ENCODE data around the gene TSPYL4. TPM values are rescaled to one million over a fixed set of nuclear protein-coding genes. Genes with fewer than 3 reads are reported as not detected.

The TSPYL4 gene
- total RNA-seq, 2 experiments from 2014 or later, result 16.9 TPM

DNA sequence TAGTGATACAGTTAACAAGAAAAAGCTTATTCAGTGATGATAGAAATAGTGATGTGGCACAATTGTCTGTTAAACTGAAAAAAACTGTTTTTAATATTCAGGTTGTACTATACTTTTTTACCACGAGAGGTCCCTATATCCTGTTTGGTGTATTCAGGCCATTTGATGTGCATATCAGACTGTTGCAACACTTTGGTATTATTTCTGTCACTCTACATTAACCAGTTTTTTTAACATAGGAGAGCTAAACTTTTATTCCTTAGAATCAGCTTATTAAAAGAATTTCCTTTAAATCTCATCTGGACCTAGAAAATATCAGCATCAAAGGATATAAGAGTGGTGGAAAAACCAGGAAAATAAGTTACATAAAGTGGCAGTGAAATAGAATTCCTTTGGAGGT is 36.8 kb downstream of the TSPYL4 start:
- H3K4me1 Mint-ChIP-seq, result no peaks in the 10 kb centered on the region
- H3K36me3 Mint-ChIP-seq (ENCODE audit: low read depth), result no peaks in the 10 kb centered on the region
- no peaks in the 10 kb centered on the region for H3K9me3 Mint-ChIP-seq
- CTCF ChIA-PET, result interaction anchor here (0.8 to 2.2 kb wide), 11 partner anchors 9 to 349 kb away, joined by 3 to 10 read pairs (median 3); partner anchors contain the start of genes TSPYL1 and TSPYL4
- H3K27ac Mint-ChIP-seq, result no peak overlapping the region
- no peaks in the 10 kb centered on the region for H3K27me3 Mint-ChIP-seq
- DNase-seq, result no peak
- H3K4me3 Mint-ChIP-seq, result no peak overlapping the region
- POLR2A ChIA-PET, result no interaction called here

DNA sequence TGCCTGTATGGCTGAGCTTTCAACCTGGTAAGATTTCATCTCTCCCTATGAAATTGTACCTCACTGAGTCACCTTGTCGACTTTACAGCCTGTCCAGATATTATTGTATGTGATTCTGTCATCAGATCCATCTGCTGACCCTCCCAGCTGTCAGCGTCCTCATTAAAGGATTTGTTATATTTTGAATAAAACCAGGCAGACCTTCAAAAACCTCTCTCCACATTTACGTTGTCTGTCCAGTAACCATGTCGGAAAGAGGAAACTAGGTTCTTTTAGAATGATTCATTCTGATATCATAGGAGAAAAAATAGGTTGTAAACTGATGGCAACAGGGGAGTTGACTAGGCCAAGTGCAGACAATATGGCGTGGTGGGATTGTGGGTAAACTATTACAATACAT is 38.5 kb downstream of the TSPYL4 start:
- CTCF ChIA-PET, result interaction anchor here (0.7 to 1.5 kb wide), 2 partner anchors 100 to 104 kb away, joined by 3 read pairs; no protein-coding TSS in a partner anchor

DNA sequence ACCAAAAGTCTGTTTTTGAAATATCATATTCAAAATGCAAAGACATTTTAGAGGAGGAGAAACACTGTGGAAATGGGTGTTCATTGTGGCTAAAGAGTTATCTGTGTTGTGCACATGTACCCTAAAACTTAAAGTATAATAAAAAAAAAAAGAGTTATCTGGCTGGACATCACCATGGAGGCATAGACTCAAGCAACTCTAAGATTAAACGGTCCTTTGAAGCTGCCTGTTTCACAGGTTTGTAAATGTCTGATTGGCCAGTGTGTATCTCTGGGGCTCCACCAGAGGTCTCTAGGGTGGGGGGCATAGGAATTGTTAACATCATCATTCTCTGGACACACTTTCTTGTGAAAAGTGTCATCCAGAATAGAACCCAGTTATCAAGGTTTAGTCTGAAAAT is 39.2 kb downstream of the TSPYL4 start:
- Mint-ChIP-seq H3K4me1 (no peaks in the 10 kb centered on the region), H3K9me3 (no peaks in the 10 kb centered on the region), H3K36me3 (ENCODE audit: low read depth) (no peaks in the 10 kb centered on the region), H3K27ac (no peak overlapping the region), H3K27me3 (no peaks in the 10 kb centered on the region), H3K4me3 (no peak overlapping the region)
- no peak for DNase-seq
- ChIA-PET POLR2A (no interaction called here), CTCF (interaction anchor here (1.0 to 1.5 kb wide), 2 partner anchors 9 to 99 kb away, joined by 3 read pairs; no protein-coding TSS in a partner anchor)

More for the DNA sequence above, 38.5 kb downstream of the TSPYL4 start:
- Mint-ChIP-seq H3K36me3 (ENCODE audit: low read depth) (no peaks in the 10 kb centered on the region), H3K4me1 (no peaks in the 10 kb centered on the region), H3K4me3 (no peak overlapping the region), H3K9me3 (no peaks in the 10 kb centered on the region), H3K27ac (no peak overlapping the region), H3K27me3 (no peaks in the 10 kb centered on the region)
- no peak for DNase-seq
- POLR2A ChIA-PET, result no interaction called here

DNA sequence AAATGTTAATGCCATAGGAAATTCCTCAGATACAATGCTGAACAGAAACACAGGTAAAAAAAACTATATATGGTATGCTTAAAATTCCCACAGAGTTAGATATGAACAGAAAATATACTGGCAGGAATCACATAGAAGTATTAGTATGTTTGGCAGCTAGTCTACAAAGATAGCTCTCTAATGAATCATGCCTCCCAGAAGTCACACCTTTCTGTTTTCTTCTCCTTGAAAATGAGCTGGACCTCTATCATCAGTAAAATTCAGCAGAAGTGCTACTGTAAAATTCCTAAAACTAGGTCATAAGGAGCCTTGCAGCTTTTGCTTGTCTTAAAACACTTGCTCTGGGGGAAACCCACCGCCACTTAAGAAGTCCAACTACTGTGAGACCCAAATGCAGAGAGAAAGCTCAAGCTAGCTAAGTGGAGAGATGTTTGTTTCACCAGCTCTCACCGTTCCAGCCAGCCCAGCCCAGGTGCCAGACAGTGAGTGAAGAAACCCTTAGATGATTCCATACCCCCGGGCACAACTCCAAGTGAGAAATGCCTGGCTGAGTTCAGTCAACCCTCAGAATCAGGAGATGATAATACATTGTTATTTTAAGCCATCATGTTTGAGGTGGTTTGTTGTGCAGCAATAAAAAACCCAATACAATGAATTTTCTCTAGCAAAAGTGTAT is 43.0 kb downstream of the TSPYL4 start:
- no peak for DNase-seq
- POLR2A ChIA-PET, result no interaction called here
- Mint-ChIP-seq H3K36me3 (ENCODE audit: low read depth) (no peaks in the 10 kb centered on the region), H3K27ac (no peak overlapping the region), H3K4me1 (peaks cover 7% of the 10 kb centered on the region), H3K4me3 (no peak overlapping the region), H3K9me3 (no peaks in the 10 kb centered on the region), H3K27me3 (no peaks in the 10 kb centered on the region)
- CTCF ChIA-PET, result interaction anchor here (1.7 kb wide), 1 partner anchor 12 kb away, joined by 4 read pairs; no protein-coding TSS in a partner anchor

DNA sequence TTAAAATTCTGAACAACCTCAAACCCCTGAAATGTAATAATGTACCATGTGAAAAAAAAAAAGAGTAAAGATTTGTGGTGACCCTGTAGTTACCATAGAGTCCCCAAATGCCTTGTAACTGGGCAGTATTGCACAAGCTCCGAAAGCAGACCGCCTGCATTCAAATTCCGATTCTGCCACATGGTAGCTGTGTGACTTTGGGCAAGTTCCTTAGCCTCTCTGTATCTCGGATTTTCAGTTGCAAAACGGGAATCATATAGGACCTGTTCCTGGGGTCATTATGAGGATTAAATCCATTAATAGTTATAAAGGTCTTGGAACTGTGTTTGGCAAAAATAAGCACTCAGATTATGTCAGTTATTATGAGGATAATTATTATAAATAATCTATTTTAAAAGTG is 43.6 kb downstream of the TSPYL4 start:
- ChIA-PET CTCF (interaction anchor here (1.7 to 1.9 kb wide), 2 partner anchors 8 to 13 kb away, joined by 4 to 5 read pairs; no protein-coding TSS in a partner anchor), POLR2A (no interaction called here)
- peaks cover 7% of the 10 kb centered on the region for H3K4me1 Mint-ChIP-seq
- no peaks in the 10 kb centered on the region for H3K27me3 Mint-ChIP-seq
- no peak overlapping the region for H3K4me3 Mint-ChIP-seq
- H3K27ac Mint-ChIP-seq, result no peak overlapping the region
- H3K36me3 Mint-ChIP-seq (ENCODE audit: low read depth), result no peaks in the 10 kb centered on the region
- DNase-seq, result no peak
- H3K9me3 Mint-ChIP-seq, result no peaks in the 10 kb centered on the region

DNA sequence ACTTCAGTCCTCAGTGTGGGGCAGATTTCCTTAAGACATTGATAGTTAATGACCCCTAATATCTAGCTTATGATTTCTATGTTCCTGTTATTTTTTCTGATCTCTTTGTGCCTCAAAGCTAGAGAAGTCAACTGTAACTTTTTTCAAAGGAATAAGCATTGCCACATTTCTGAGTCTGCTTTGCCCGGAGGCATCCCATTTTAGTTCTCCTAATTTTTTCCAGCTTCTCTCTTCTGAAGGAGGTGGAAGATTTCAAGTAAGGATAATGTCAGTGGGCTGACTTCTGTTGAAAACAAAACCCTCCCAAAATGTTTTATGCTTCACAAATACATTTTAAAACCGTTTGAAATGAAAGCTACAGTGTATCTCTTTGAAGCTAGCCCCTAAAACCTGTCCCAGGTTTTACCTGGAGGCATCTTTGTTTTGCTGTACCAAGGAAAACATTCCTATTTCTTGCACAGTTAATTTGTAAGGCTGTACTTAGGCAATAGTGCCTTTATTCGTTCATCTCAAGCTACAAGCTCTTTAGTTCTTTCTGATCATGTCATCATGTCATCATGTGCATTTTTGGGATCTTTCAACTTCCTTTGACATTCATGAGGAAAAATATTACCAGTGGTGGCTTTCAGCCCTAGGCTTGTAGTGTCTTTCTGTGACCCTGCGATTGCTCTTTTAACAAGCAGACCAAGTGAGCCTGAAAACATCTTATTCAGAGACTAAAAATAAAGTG is 45.7 kb downstream of the TSPYL4 start:
- no peak overlapping the region for H3K27ac Mint-ChIP-seq
- ChIA-PET CTCF (interaction anchor here (0.8 to 1.4 kb wide), 2 partner anchors 8 to 10 kb away, joined by 3 to 6 read pairs; no protein-coding TSS in a partner anchor), POLR2A (interaction anchor here (0.7 kb wide), 1 partner anchor 48 kb away, joined by 3 read pairs; no protein-coding TSS in a partner anchor)
- no peaks in the 10 kb centered on the region for H3K27me3 Mint-ChIP-seq
- no peaks in the 10 kb centered on the region for H3K9me3 Mint-ChIP-seq
- DNase-seq, result no peak
- peaks cover 7% of the 10 kb centered on the region for H3K4me1 Mint-ChIP-seq
- no peaks in the 10 kb centered on the region for H3K36me3 Mint-ChIP-seq (ENCODE audit: low read depth)
- no peak overlapping the region for H3K4me3 Mint-ChIP-seq

DNA sequence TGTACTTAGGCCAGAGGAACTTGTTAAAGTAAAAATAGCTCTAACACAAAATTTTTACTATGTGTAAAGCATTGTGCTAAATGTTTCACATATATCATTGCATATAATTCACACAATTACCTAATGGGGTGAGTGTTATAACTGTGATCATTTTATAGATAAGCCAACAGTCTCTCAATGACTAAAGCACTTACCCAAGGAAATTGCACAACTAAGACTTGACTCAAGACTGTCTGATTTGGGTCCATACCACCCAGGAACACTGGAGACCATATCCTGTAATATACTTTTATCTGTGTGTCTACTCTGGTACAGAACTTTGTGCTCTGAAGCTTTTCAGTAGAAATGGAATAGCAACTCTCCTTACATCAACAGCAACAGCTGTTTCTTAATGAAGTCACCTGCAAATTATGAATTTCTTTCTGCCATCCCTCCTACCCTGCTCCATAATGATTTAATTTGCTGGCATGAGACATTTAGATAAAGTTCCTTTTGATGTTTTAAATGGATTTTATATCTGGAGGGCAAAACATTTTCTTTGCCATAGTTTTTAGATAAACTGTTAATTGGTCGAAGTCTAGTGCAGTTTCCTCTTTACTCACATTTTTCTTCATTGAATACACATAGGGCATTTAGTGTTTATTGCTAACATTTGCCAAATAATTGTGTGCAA is 47.5 kb downstream of the TSPYL4 start:
- H3K27me3 Mint-ChIP-seq, result no peaks in the 10 kb centered on the region
- ChIA-PET CTCF (interaction anchor here (0.8 kb wide), 1 partner anchor 11 kb away, joined by 3 read pairs; no protein-coding TSS in a partner anchor), POLR2A (no interaction called here)
- no peak overlapping the region for H3K4me3 Mint-ChIP-seq
- DNase-seq, result no peak
- no peaks in the 10 kb centered on the region for H3K36me3 Mint-ChIP-seq (ENCODE audit: low read depth)
- peaks cover 7% of the 10 kb centered on the region for H3K4me1 Mint-ChIP-seq
- H3K27ac Mint-ChIP-seq, result no peak overlapping the region
- H3K9me3 Mint-ChIP-seq, result no peaks in the 10 kb centered on the region

DNA sequence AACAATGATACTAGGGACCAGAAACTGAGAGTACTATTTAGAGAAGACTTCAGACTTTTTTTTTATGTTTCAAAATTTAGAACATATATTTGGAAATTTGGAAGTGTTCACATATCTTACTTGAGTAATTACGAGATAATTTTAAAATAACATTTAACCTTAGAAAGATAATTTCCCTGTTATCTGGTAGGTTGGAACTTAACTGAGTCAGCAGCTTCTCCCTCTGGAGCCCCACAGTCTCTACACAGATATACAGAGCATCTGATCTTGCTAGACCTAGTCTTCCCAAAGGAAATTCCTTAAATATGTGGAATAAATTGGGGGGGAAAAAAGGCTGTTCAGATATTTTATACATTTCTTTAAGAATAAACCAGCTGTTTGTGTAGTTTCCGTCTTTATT is 48.6 kb downstream of the TSPYL4 start:
- Mint-ChIP-seq H3K36me3 (ENCODE audit: low read depth) (no peaks in the 10 kb centered on the region), H3K4me3 (no peak overlapping the region), H3K4me1 (peaks cover 7% of the 10 kb centered on the region), H3K9me3 (no peaks in the 10 kb centered on the region), H3K27ac (no peak overlapping the region), H3K27me3 (no peaks in the 10 kb centered on the region)
- DNase-seq, result no peak
- CTCF ChIA-PET, result no interaction called here
- POLR2A ChIA-PET, result no interaction called here

DNA sequence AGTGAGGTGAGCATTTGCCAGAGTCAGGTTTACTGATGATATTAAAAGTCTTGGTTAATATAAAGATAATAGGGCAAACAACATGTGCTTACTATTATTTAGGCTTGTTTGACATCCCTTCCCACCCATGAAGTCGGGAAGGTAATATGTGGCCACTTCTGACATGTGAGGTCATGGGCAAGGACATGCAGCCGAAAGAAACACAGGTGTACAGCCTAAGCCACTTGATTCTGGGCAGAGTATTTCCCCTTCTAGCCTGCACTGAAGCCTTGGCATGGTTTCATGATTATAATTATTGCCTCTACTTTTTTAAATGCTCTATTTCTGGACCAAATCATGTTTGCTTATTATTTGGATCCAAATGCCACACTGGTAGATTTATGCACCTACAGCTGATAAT is 52.3 kb downstream of the TSPYL4 start:
- no peak overlapping the region for H3K27ac Mint-ChIP-seq
- CTCF ChIA-PET, result no interaction called here
- peaks cover 4% of the 10 kb centered on the region for H3K4me1 Mint-ChIP-seq
- DNase-seq, result no peak
- H3K4me3 Mint-ChIP-seq, result no peak overlapping the region
- no peaks in the 10 kb centered on the region for H3K36me3 Mint-ChIP-seq (ENCODE audit: low read depth)
- POLR2A ChIA-PET, result no interaction called here
- no peaks in the 10 kb centered on the region for H3K27me3 Mint-ChIP-seq
- H3K9me3 Mint-ChIP-seq, result no peaks in the 10 kb centered on the region

DNA sequence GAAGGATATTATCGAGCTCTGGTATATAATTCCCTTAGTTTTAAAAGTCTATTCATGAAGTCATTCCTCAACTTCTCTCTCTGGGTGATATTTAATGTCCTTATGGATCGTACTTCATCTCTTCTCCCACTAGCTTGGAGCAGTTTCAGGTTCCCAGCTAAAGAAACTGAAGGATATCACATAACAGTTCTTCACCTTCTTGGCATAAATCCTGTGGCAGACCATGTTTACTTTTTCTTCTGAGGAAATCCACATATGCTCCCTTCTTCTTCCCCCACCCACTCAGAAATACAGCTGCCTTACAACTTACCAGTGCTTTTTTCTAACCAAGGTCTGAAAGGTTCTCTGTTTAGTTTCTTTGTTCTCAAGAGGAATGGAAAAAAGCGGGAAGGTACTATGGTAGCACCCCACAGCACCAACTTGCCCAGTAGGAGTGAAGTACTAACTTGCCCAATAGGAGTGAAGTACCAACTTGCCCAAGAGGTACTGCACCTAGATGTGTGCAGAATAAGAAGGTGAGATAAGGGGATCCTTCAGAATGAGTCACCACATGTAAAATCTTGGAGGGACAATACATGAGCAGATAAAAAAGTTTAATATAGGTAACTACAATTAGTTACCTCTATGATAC is 53.1 kb downstream of the TSPYL4 start:
- CTCF ChIA-PET, result interaction anchor here (1.0 kb wide), 1 partner anchor 42 kb away, joined by 3 read pairs; no protein-coding TSS in a partner anchor
- H3K4me1 Mint-ChIP-seq, result no peaks in the 10 kb centered on the region

More for the DNA sequence above, 53.1 kb downstream of the TSPYL4 start:
- Mint-ChIP-seq H3K9me3 (no peaks in the 10 kb centered on the region), H3K27ac (no peak overlapping the region), H3K27me3 (no peaks in the 10 kb centered on the region), H3K36me3 (ENCODE audit: low read depth) (no peaks in the 10 kb centered on the region), H3K4me3 (no peak overlapping the region)
- POLR2A ChIA-PET, result no interaction called here
- no peak for DNase-seq

All from activated CD4-positive, alpha-beta memory T cell treated with anti-CD3 and anti-CD28 coated beads, Interleukin-2, amount 10 ng/mL, durations not matched to agents 7 days and 5 days (primary cell).